Stimulated activated naive CD8-positive, alpha-beta T cell treated with anti-CD3 and anti-CD28 coated beads, Interleukin-15, amount 100 ng/mL, for 72 hours (primary cell): ENCODE results near the gene CMTM4.
"Not testable (repeated sequence)": the region's sequence is repeated elsewhere in the genome, so short reads cannot be mapped to it uniquely, and the experiment has no call there.

Experiments used
- ATAC-seq: fragments of 150-1000 bp; cut with Tn5 transposase; 2 replicates; pipeline ENCODE4 v1.10.0; 2021; ENCODE audit warnings: mild to moderate bottlenecking, moderate library complexity
- DNase-seq, 2 donors: peaks; one replicate each; pipeline ENCODE4 v3.0.0; 2021 to 2022
- H3K27ac Mint-ChIP-seq, 2 donors: one replicate each; pipeline ENCODE4 v1.8.0; 2022; ENCODE audit warnings: mild to moderate bottlenecking in 2 of 2, mixed read lengths in 2 of 2, moderate library complexity in 2 of 2
- H3K27me3 Mint-ChIP-seq: one replicate; pipeline ENCODE4 v1.8.0; 2022; ENCODE audit warnings: mixed read lengths
- H3K4me1 Mint-ChIP-seq: one replicate; pipeline ENCODE4 v1.8.0; 2022; ENCODE audit warnings: mild to moderate bottlenecking, mixed read lengths
- H3K4me3 Mint-ChIP-seq, 2 donors: one replicate each; pipeline ENCODE4 v1.8.0; 2022; ENCODE audit warnings: mild to moderate bottlenecking in 2 of 2, mixed read lengths in 2 of 2, moderate library complexity in 1 of 2
- H3K9me3 Mint-ChIP-seq, 2 donors: one replicate each; pipeline ENCODE4 v1.8.0; 2022; ENCODE audit warnings: mixed read lengths in 2 of 2

CMTM4 gene

GRCh38 chr16:66692341-66692740, 4.2 kb downstream of the CMTM4 start:
- H3K4me1 Mint-ChIP-seq, result peaks cover 18% of the 10 kb centered on the region

GRCh38 chr16:66691234-66691633, 5.3 kb downstream of the CMTM4 start:
- no peak for ATAC-seq
- peaks cover 22% of the 10 kb centered on the region for H3K27me3 Mint-ChIP-seq
- no peak for DNase-seq

More at GRCh38 chr16:66692341-66692740, 4.2 kb downstream of the CMTM4 start:
- H3K4me3 Mint-ChIP-seq, result no peak overlapping the region
- H3K27me3 Mint-ChIP-seq, result peaks cover 24% of the 10 kb centered on the region
- H3K9me3 Mint-ChIP-seq, result no peaks in the 10 kb centered on the region
- no peak overlapping the region for H3K27ac Mint-ChIP-seq
- ATAC-seq (no peak), DNase-seq (no peak)

GRCh38 chr16:66690106-66690847, 6.3 kb downstream of the CMTM4 start:
- H3K4me3 Mint-ChIP-seq, result no peak overlapping the region
- DNase-seq (no peak), ATAC-seq (no peak)
- peaks cover 5% of the 10 kb centered on the region for H3K4me1 Mint-ChIP-seq
- H3K27me3 Mint-ChIP-seq, result peaks cover 19% of the 10 kb centered on the region
- no peaks in the 10 kb centered on the region for H3K9me3 Mint-ChIP-seq
- no peak overlapping the region for H3K27ac Mint-ChIP-seq

More at GRCh38 chr16:66691234-66691633, 5.3 kb downstream of the CMTM4 start:
- peaks cover 13% of the 10 kb centered on the region for H3K4me1 Mint-ChIP-seq
- no peak overlapping the region for H3K4me3 Mint-ChIP-seq
- H3K9me3 Mint-ChIP-seq, result no peaks in the 10 kb centered on the region
- no peak overlapping the region for H3K27ac Mint-ChIP-seq

GRCh38 chr16:66689282-66689681, 7.3 kb downstream of the CMTM4 start:
- no peak overlapping the region for H3K4me3 Mint-ChIP-seq
- no peak for DNase-seq
- H3K4me1 Mint-ChIP-seq, result no peaks in the 10 kb centered on the region
- no peak for ATAC-seq
- peaks cover 9% of the 10 kb centered on the region for H3K27me3 Mint-ChIP-seq
- peak overlapping the region in 1 of 2 donors; percentile 71 for H3K27ac Mint-ChIP-seq
- no peaks in the 10 kb centered on the region for H3K9me3 Mint-ChIP-seq

GRCh38 chr16:66687906-66688625, 8.5 kb downstream of the CMTM4 start:
- DNase-seq (no peak), ATAC-seq (no peak)
- Mint-ChIP-seq H3K27me3 (no peaks in the 10 kb centered on the region), H3K9me3 (no peaks in the 10 kb centered on the region), H3K4me3 (no peak overlapping the region), H3K4me1 (no peaks in the 10 kb centered on the region), H3K27ac (no peak overlapping the region)

- H3K27ac Mint-ChIP-seq, H3K4me3 Mint-ChIP-seq, ATAC-seq, DNase-seq, H3K9me3 Mint-ChIP-seq, H3K4me1 Mint-ChIP-seq, H3K27me3 Mint-ChIP-seq: not testable (repeated sequence)
Measured at GRCh38 chr16:66685501-66686115, 10.9 kb downstream of the CMTM4 start.

GRCh38 chr16:66682271-66682670, 14.3 kb downstream of the CMTM4 start:
- DNase-seq, result no peak

GRCh38 chr16:66681676-66682075, 14.9 kb downstream of the CMTM4 start:
- Mint-ChIP-seq H3K27ac (no peak overlapping the region), H3K4me3 (no peak overlapping the region)

More at GRCh38 chr16:66682271-66682670, 14.3 kb downstream of the CMTM4 start:
- Mint-ChIP-seq H3K27me3 (no peaks in the 10 kb centered on the region), H3K27ac (no peak overlapping the region), H3K9me3 (no peaks in the 10 kb centered on the region), H3K4me3 (no peak overlapping the region), H3K4me1 (no peaks in the 10 kb centered on the region)
- ATAC-seq, result no peak

GRCh38 chr16:66678337-66678736, 18.2 kb downstream of the CMTM4 start:
- DNase-seq (no peak), ATAC-seq (no peak)
- no peak overlapping the region for H3K4me3 Mint-ChIP-seq
- no peaks in the 10 kb centered on the region for H3K4me1 Mint-ChIP-seq
- no peaks in the 10 kb centered on the region for H3K9me3 Mint-ChIP-seq
- H3K27me3 Mint-ChIP-seq, result no peaks in the 10 kb centered on the region
- no peak overlapping the region for H3K27ac Mint-ChIP-seq

More at GRCh38 chr16:66681676-66682075, 14.9 kb downstream of the CMTM4 start:
- H3K4me1 Mint-ChIP-seq, result no peaks in the 10 kb centered on the region
- no peaks in the 10 kb centered on the region for H3K27me3 Mint-ChIP-seq
- H3K9me3 Mint-ChIP-seq, result no peaks in the 10 kb centered on the region
- ATAC-seq (no peak), DNase-seq (no peak)

- no peak overlapping the region for H3K27ac Mint-ChIP-seq
- H3K9me3 Mint-ChIP-seq, result no peaks in the 10 kb centered on the region
- ATAC-seq (no peak), DNase-seq (no peak)
- no peaks in the 10 kb centered on the region for H3K27me3 Mint-ChIP-seq
- H3K4me3 Mint-ChIP-seq, result no peak overlapping the region
- H3K4me1 Mint-ChIP-seq, result no peaks in the 10 kb centered on the region
Measured at GRCh38 chr16:66677836-66678235, 18.7 kb downstream of the CMTM4 start.

- Mint-ChIP-seq H3K27ac (no peak overlapping the region), H3K4me3 (no peak overlapping the region), H3K4me1 (no peaks in the 10 kb centered on the region), H3K27me3 (no peaks in the 10 kb centered on the region), H3K9me3 (no peaks in the 10 kb centered on the region)
- ATAC-seq (no peak), DNase-seq (no peak)
Measured at GRCh38 chr16:66677179-66677578, 19.4 kb downstream of the CMTM4 start.

GRCh38 chr16:66676599-66676998, 19.9 kb downstream of the CMTM4 start:
- no peak for ATAC-seq
- H3K4me3 Mint-ChIP-seq, result no peak overlapping the region
- H3K9me3 Mint-ChIP-seq, result no peaks in the 10 kb centered on the region
- H3K27ac Mint-ChIP-seq, result peak overlapping the region in 1 of 2 donors; percentile 38
- H3K4me1 Mint-ChIP-seq, result no peaks in the 10 kb centered on the region
- no peak for DNase-seq
- H3K27me3 Mint-ChIP-seq, result no peaks in the 10 kb centered on the region

GRCh38 chr16:66673691-66674090, 22.9 kb downstream of the CMTM4 start:
- no peak overlapping the region for H3K27ac Mint-ChIP-seq
- no peak overlapping the region for H3K4me3 Mint-ChIP-seq
- DNase-seq (no peak), ATAC-seq (no peak)
- no peaks in the 10 kb centered on the region for H3K4me1 Mint-ChIP-seq
- no peaks in the 10 kb centered on the region for H3K27me3 Mint-ChIP-seq
- no peaks in the 10 kb centered on the region for H3K9me3 Mint-ChIP-seq

- Mint-ChIP-seq H3K4me1 (no peaks in the 10 kb centered on the region), H3K4me3 (no peak overlapping the region), H3K9me3 (no peaks in the 10 kb centered on the region), H3K27me3 (no peaks in the 10 kb centered on the region), H3K27ac (no peak overlapping the region)
- DNase-seq (no peak), ATAC-seq (no peak)
Measured at GRCh38 chr16:66670691-66671388, 25.7 kb downstream of the CMTM4 start.

GRCh38 chr16:66668777-66669444, 27.6 kb downstream of the CMTM4 start:
- Mint-ChIP-seq H3K9me3 (no peaks in the 10 kb centered on the region), H3K27ac (no peak overlapping the region), H3K4me1 (no peaks in the 10 kb centered on the region), H3K4me3 (no peak overlapping the region), H3K27me3 (no peaks in the 10 kb centered on the region)
- DNase-seq, result no peak
- ATAC-seq, result no peak
